ENCODE results near the gene CRYBG3.

CRYBG3 gene

GRCh38 chr3:97970956-97971620, 149.3 kb downstream of the CRYBG3 start:
- TF ChIP-seq, protein P1, sequence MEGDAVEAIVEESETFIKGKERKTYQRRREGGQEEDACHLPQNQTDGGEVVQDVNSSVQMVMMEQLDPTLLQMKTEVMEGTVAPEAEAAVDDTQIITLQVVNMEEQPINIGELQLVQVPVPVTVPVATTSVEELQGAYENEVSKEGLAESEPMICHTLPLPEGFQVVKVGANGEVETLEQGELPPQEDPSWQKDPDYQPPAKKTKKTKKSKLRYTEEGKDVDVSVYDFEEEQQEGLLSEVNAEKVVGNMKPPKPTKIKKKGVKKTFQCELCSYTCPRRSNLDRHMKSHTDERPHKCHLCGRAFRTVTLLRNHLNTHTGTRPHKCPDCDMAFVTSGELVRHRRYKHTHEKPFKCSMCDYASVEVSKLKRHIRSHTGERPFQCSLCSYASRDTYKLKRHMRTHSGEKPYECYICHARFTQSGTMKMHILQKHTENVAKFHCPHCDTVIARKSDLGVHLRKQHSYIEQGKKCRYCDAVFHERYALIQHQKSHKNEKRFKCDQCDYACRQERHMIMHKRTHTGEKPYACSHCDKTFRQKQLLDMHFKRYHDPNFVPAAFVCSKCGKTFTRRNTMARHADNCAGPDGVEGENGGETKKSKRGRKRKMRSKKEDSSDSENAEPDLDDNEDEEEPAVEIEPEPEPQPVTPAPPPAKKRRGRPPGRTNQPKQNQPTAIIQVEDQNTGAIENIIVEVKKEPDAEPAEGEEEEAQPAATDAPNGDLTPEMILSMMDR (IDR thresholded peaks at IDR 0.05) = no peak

GRCh38 chr3:97971679-97972567, 150.1 kb downstream of the CRYBG3 start, which contains the start of gene RIOX2:
Gene RIOX2 (minus strand): TSS chr3:97972431. CDS start chr3:97967593, 4,838 bp downstream.
- TF ChIP-seq, protein P1 (IDR thresholded peaks at IDR 0.05) = no peak

DNA sequence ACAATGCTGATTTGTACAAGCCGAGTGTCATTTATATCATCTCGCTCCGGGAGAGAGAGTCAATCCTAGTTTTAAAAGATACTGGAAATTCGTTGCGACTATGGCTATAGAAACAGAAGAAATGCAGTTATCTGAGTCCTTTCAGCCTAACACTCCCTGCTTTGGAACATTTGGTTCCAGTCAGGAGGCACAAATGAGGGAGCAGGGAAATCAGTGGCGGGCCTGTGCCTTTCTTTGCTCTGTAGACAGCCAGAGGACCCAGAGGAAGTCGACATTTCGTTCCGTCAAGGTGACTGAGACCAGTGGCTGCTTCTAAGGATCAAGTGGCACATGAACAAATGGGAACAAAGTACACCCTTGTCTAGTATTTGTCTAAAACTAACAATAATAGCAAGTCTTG, 151.2 kb downstream of the CRYBG3 start:
- TF ChIP-seq, protein P1 (IDR thresholded peaks at IDR 0.05) = no peak

GRCh38 chr3:97974996-97975395, 153.2 kb downstream of the CRYBG3 start:
- TF ChIP-seq, protein P1 (IDR thresholded peaks at IDR 0.05) = no peak

GRCh38 chr3:97975466-97975865, 153.7 kb downstream of the CRYBG3 start:
- TF ChIP-seq, protein P1 (IDR thresholded peaks at IDR 0.05) = no peak

- TF ChIP-seq, protein P1 (IDR thresholded peaks at IDR 0.05) = no peak
These were observed 157.8 kb downstream of the CRYBG3 start for GRCh38 chr3:97979610-97980009.

DNA sequence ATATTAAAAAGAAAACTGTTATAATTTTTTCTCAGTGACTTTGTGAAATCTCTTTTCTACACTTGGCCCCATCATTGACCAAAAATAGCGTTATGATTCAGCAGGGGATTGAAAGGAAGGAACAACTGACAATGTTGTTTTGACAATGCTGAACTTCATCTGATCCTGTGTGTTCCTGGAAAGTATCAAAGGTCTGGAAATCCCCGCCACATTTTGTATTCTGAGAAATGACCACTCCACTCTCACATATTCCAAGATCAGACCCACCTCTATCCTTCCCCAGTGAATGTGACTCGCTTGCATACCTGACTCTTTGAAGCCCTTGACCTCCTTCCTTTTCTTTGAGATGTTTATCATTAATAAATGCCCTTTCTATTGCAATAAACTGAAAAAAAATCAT, 160.1 kb downstream of the CRYBG3 start:
- TF ChIP-seq, protein P1 (IDR thresholded peaks at IDR 0.05) = no peak
